NK-92 (cell line): Measurements from ENCODE around the gene CDKN2B-AS1.

Source experiments
- DNase-seq: peaks from one replicate; lab custom pipeline; 2025; ENCODE audit not compliant: unreplicated experiment; lab: John Stamatoyannopoulos, UW

Gene CDKN2B-AS1

DNA sequence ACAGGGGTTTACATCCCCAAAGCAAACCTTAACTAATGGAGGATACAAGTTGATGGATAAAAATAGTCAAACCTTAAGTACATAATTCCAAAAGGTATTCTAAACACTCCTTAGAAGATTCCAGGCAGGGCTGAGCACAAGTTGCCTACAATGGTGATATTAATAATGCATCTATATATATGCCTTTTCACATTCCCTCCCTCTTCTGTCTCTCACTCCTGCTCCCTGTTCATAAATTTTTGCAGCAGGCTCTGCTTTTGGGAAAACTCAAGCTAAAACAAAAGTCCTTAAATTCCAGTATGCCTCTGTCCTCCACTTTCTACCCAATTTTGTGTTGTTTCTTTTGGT, 153.9 kb downstream of the CDKN2B-AS1 start:
- no peak for DNase-seq

GRCh38 chr9:22148876-22149637, 154.5 kb downstream of the CDKN2B-AS1 start:
- no peak for DNase-seq

GRCh38 chr9:22154064-22154463, 159.5 kb downstream of the CDKN2B-AS1 start:
- no peak for DNase-seq

DNA sequence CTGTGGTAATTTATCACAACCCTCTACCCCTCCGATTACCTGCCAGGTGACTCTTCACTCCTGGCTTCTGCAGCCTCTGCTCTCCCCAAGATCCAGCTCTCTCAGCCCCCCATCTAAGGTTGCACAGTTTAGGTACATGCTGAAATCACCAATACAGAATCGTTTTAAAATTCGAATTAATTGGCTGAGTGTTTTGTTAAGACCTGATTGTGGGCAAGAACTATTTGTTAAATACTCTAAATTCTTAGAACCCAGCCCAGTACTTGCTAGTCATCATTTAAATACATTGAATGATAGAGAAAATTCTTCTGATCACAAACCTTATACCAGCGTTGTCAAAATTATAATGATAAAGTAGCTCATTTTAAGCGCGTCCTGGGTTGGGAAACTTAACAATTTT, 162.0 kb downstream of the CDKN2B-AS1 start:
- no peak for DNase-seq

- no peak for DNase-seq
Observed at GRCh38 chr9:22157276-22157675, 162.7 kb downstream of the CDKN2B-AS1 start.

GRCh38 chr9:22157828-22158227, 163.2 kb downstream of the CDKN2B-AS1 start:
- no peak for DNase-seq

DNA sequence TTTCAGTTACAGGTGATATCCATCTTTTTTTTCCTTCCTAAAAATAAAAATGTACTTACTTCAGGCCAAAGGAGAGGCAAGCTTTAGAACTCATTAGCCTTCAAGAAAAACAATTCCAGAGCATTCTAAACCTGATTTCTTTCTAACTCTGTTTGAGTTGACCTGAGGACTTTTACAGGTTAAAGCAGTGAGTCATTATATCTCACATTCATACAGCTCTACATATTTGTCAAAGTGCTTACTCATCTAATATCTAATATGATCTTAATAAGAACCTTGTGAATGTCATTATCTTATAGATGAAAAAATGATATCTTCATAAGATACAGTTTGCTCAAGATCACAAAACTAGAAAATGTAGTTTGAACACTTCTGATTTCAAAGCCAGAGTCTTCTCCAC, 163.7 kb downstream of the CDKN2B-AS1 start:
- DNase-seq, result no peak

DNA sequence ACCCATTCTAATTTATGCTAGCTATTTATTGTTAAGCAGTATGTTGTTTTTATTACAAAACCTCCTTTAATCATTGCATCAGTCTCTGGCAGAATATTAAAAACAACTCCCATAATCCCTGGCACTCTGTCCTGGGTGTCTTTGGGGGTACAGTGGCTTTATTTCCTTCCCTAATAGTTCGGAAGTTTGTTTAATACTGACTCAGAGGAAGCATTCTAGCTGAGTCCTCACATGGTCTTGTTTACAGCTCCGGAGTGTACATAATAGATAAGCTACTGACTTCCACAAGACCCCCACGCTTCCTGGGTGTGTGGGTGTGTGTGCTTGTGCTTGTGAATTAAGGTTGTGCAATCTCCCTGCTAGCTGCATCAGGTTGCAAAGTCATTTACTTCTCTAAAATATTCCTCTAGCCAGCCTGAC, 164.3 kb downstream of the CDKN2B-AS1 start:
- DNase-seq, result no peak

DNA sequence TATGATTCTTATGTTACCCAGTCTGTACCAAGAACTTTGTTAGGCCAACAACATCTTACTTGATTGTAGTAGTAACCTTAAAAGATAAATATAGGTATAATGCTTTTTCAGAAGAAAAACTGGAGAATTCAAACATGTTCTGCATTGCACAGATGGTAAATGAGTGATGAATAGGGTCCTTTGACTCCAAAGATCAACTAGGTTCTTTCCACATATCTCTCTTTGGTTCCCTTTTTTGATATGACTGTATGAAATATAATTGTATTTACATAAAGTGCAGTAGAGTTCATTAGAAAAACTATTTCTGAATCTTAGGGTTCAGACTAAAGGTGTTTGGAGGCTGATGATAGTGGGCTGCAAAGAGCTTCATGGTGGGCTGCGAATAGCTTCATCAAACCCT, 165.0 kb downstream of the CDKN2B-AS1 start:
- no peak for DNase-seq

GRCh38 chr9:22160221-22160620, 165.6 kb downstream of the CDKN2B-AS1 start:
- no peak for DNase-seq

DNA sequence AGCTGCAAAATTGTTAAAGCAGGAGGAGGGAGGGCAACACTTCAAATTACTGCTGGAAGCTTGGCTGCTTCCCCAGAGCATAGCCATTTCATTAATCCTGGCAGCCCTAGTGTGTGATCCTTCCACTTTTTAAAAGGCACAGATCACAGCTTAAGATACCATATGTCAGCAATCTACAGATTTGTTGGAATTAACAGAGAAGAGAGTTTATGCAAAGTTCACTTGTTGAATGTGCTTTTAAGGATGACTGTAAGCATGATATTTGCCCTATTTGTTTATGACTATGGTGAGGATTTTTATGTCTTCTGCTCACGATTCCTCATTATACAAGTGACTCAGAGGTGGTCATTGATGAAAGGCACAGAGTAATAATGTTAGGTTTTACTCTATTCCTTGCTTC, 170.6 kb downstream of the CDKN2B-AS1 start:
- no peak for DNase-seq

- no peak for DNase-seq
Observed at GRCh38 chr9:22169243-22169642, 174.7 kb downstream of the CDKN2B-AS1 start.

- no peak for DNase-seq
Observed at GRCh38 chr9:22169727-22170503, 175.3 kb downstream of the CDKN2B-AS1 start.
